Liver (tissue), 3 donors: ENCODE results near the gene ARPC5.

Source experiments
- CTCF ChIP-seq: fragments of 150-350 bp; IDR thresholded peaks from 2 replicates; pipeline ENCODE4 v1.5.1; 2017; ENCODE audit warnings: improper control_type of control experiment, low read depth, low read length; ENCODE audit not compliant: missing input control
- HNF4A ChIP-seq, 2 donors: conservative IDR thresholded peaks; 2 replicates each; pipeline ENCODE4 v1.6.1; 2016; ENCODE audit warnings: antibody characterized with exemption in 2 of 2, mild to moderate bottlenecking in 2 of 2
- HNF4G ChIP-seq: IDR thresholded peaks from 2 replicates; pipeline ENCODE4 v1.6.1; 2016; ENCODE audit warnings: antibody characterized with exemption
- MAX ChIP-seq: IDR thresholded peaks from 2 replicates; pipeline ENCODE4 v1.6.1; 2016; ENCODE audit warnings: antibody characterized with exemption
- RAD21 ChIP-seq, 2 donors: IDR thresholded peaks; 2 replicates each; pipeline ENCODE4 v1.6.1; 2016; ENCODE audit warnings: antibody characterized with exemption in 2 of 2, mild to moderate bottlenecking in 2 of 2
- REST ChIP-seq: IDR thresholded peaks from 2 replicates; pipeline ENCODE4 v1.6.1; 2016; ENCODE audit warnings: antibody characterized with exemption, mild to moderate bottlenecking
- RXRA ChIP-seq, 2 donors: IDR thresholded peaks; 2 replicates each; pipeline ENCODE4 v1.6.1; 2017 to 2018; ENCODE audit warnings: antibody characterized with exemption in 2 of 2, mild to moderate bottlenecking in 1 of 2
- SP1 ChIP-seq: IDR thresholded peaks from 2 replicates; pipeline ENCODE4 v1.6.1; 2018; ENCODE audit warnings: antibody characterized with exemption, mild to moderate bottlenecking
- TAF1 ChIP-seq: conservative IDR thresholded peaks from 2 replicates; pipeline ENCODE4 v1.6.1; 2016; ENCODE audit warnings: antibody characterized with exemption, mild to moderate bottlenecking
- YY1 ChIP-seq: IDR thresholded peaks from 2 replicates; pipeline ENCODE4 v1.6.1; 2016; ENCODE audit warnings: antibody characterized with exemption, mild to moderate bottlenecking
- ZBTB33 ChIP-seq: IDR thresholded peaks from 2 replicates; pipeline ENCODE4 v1.6.1; 2016; ENCODE audit warnings: antibody characterized with exemption
- donor health status: healthy.
- donor health status: healthy.

- TF ChIP-seq CTCF (no peak), SP1 (no peak), RXRA (IDR thresholded peaks at IDR 0.05) (no peak), HNF4A (conservative IDR thresholded peaks at IDR 0.05) (no peak), RAD21 (IDR thresholded peaks at IDR 0.05) (no peak), REST (no peak), TAF1 (no peak), MAX (no peak), HNF4G (no peak), ZBTB33 (no peak), YY1 (no peak)
These were observed 12.5 kb upstream of the ARPC5 start for GRCh38 chr1:183648042-183648441.
